Measurements from ENCODE around the gene BACE2. TPM values are rescaled to one million over a fixed set of nuclear protein-coding genes. Genes with fewer than 3 reads are reported as not detected.

Gene BACE2
- total and polyA plus RNA-seq, 2 donors (not counting 1 experiment from before 2014, with no cell fraction given), result 18.4 to 40.8 TPM

- H2AFZ ChIP-seq (ENCODE audit: insufficient read depth, low read depth, low read length, poor library complexity, severe bottlenecking), result no peak overlapping the region
- no peak for TF ChIP-seq CTCF (IDR thresholded peaks at IDR 0.05)
- TF ChIP-seq EZH2 (IDR thresholded peaks at IDR 0.05; ENCODE audit: borderline replicate concordance, insufficient read depth, low read depth, low read length, poor library complexity, severe bottlenecking), result no peak
- Mint-ChIP-seq H3K27ac (no peak overlapping the region), H3K4me3 (no peak overlapping the region), H3K4me1 (peaks cover 6% of the 10 kb centered on the region), H3K27me3 (peaks cover 18% of the 10 kb centered on the region), H3K9me3 (ENCODE audit: insufficient read depth) (peaks cover 6% of the 10 kb centered on the region)
- H3K9me3 ChIP-seq (ENCODE audit: control extremely low read depth in 1 of 3, control insufficient read depth in 2 of 3, insufficient read depth in 1 of 3, low read length in 2 of 3), result peaks cover 0 to 9% (median 5%) of the 10 kb centered on the region in 3 donors
- WGBS (ENCODE audit: insufficient coverage), result 93% methylated on average over 3 of the region's 5 CpGs
- ChIA-PET POLR2A (no interaction called here), CTCF (no interaction called here)
- no peaks in the 10 kb centered on the region for H3K79me2 ChIP-seq (ENCODE audit: control insufficient read depth, insufficient read depth, low read length)
- H4K20me1 ChIP-seq (ENCODE audit: control insufficient read depth, insufficient read depth, low read length, poor library complexity, severe bottlenecking), result no peaks in the 10 kb centered on the region
- no peak overlapping the region for H3K9ac ChIP-seq (ENCODE audit: low read length)
- H3K27ac ChIP-seq (ENCODE audit: low read length in 2 of 2), result no peak overlapping the region
- no peak overlapping the region for H3K4me3 ChIP-seq (ENCODE audit: control extremely low read depth in 1 of 5, extremely low read depth in 1 of 5, insufficient read depth in 1 of 5, low read depth in 2 of 5, low read length in 4 of 5)
- no peak overlapping the region for H3K4me2 ChIP-seq (replicated peaks; ENCODE audit: low read depth, low read length, poor library complexity, severe bottlenecking)
- intact Hi-C loops (cut with micrococcal nuclease), result no loop called here
- H3K27me3 ChIP-seq (replicated peaks in 1 of 4; ENCODE audit: control extremely low read depth in 1 of 4, control insufficient read depth in 3 of 4, insufficient read depth in 4 of 4, low read length in 3 of 4), result no peaks in the 10 kb centered on the region
- no peak for ATAC-seq (ENCODE audit: low read depth)
- DNase-seq, result no peak
- peaks cover 0 to 3% of the 10 kb centered on the region in 2 donors for H3K4me1 ChIP-seq (ENCODE audit: control insufficient read depth in 2 of 2, insufficient read depth in 2 of 2, low read length in 2 of 2)
- no peaks in the 10 kb centered on the region for H3K36me3 ChIP-seq (replicated peaks in 1 of 2; ENCODE audit: control extremely low read depth in 1 of 2, control insufficient read depth in 1 of 2, extremely low read depth in 1 of 2, insufficient read depth in 2 of 2, low read length in 1 of 2)
Measured at GRCh38 chr21:41162096-41162495, 5.9 kb upstream of the BACE2 start.

DNA sequence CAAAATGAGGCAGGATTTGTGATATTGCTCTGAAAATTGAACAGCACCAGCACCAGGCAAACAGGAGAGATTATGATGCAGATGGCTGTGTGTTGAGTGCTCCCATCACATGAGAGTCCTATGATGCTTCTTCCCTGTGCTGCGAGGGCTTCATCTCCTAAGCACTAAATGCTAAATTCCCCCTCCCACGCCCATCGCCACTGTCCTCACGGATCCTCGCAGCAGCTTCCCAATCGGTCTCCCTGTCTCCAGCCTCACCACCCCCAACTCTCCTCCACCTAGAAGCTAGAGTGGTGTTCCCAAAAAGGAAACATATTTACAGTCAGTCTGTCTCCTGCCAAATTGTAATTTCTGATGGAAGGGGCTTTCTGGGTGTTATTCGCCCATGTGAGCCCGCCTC lies 4.9 kb upstream of the BACE2 start:
- intact Hi-C loops (cut with micrococcal nuclease), result no loop called here
- Mint-ChIP-seq H3K27ac (no peak overlapping the region), H3K4me3 (no peak overlapping the region), H3K4me1 (peaks cover 6% of the 10 kb centered on the region), H3K27me3 (peaks cover 17% of the 10 kb centered on the region), H3K9me3 (ENCODE audit: insufficient read depth) (peaks cover 6% of the 10 kb centered on the region)
- no peaks in the 10 kb centered on the region for H3K27me3 ChIP-seq (replicated peaks in 1 of 4; ENCODE audit: control extremely low read depth in 1 of 4, control insufficient read depth in 3 of 4, insufficient read depth in 4 of 4, low read length in 3 of 4)
- H2AFZ ChIP-seq (ENCODE audit: insufficient read depth, low read depth, low read length, poor library complexity, severe bottlenecking), result no peak overlapping the region
- H3K4me1 ChIP-seq (ENCODE audit: control insufficient read depth in 2 of 2, insufficient read depth in 2 of 2, low read length in 2 of 2), result peaks cover 0 to 8% of the 10 kb centered on the region in 2 donors
- DNase-seq, result no peak
- POLR2A ChIA-PET, result no interaction called here
- TF ChIP-seq EZH2 (IDR thresholded peaks at IDR 0.05; ENCODE audit: borderline replicate concordance, insufficient read depth, low read depth, low read length, poor library complexity, severe bottlenecking) (no peak), CTCF (IDR thresholded peaks at IDR 0.05) (no peak)
- no peaks in the 10 kb centered on the region for H3K36me3 ChIP-seq (replicated peaks in 1 of 2; ENCODE audit: control extremely low read depth in 1 of 2, control insufficient read depth in 1 of 2, extremely low read depth in 1 of 2, insufficient read depth in 2 of 2, low read length in 1 of 2)
- no peak overlapping the region for H3K4me2 ChIP-seq (replicated peaks; ENCODE audit: low read depth, low read length, poor library complexity, severe bottlenecking)
- H3K79me2 ChIP-seq (ENCODE audit: control insufficient read depth, insufficient read depth, low read length), result no peaks in the 10 kb centered on the region
- H3K4me3 ChIP-seq (ENCODE audit: control extremely low read depth in 1 of 5, extremely low read depth in 1 of 5, insufficient read depth in 1 of 5, low read depth in 2 of 5, low read length in 4 of 5), result no peak overlapping the region
- H3K27ac ChIP-seq (ENCODE audit: low read length in 2 of 2), result no peak overlapping the region
- WGBS (ENCODE audit: insufficient coverage), result 94% methylated on average over 7 of the region's 8 CpGs
- CTCF ChIA-PET, result interaction anchor here (1.2 kb wide), 1 partner anchor 120 kb away, joined by 3 read pairs; no protein-coding TSS in a partner anchor
- no peaks in the 10 kb centered on the region for H4K20me1 ChIP-seq (ENCODE audit: control insufficient read depth, insufficient read depth, low read length, poor library complexity, severe bottlenecking)
- no peak for ATAC-seq (ENCODE audit: low read depth)
- peaks cover 0 to 9% (median 4%) of the 10 kb centered on the region in 3 donors for H3K9me3 ChIP-seq (ENCODE audit: control extremely low read depth in 1 of 3, control insufficient read depth in 2 of 3, insufficient read depth in 1 of 3, low read length in 2 of 3)
- no peak overlapping the region for H3K9ac ChIP-seq (ENCODE audit: low read length)
